GM23338 (cell line): ENCODE measurements around the gene SMIM14. TPM values are rescaled to one million over a fixed set of nuclear protein-coding genes. Genes with fewer than 3 reads are reported as not detected.

Experiments
- ATAC-seq: fragments of 200-7000 bp; cut with Tn5 transposase; 3 replicates; pipeline ENCODE4 v1.9.1; 2020
- DNase-seq: peaks from one replicate; pipeline ENCODE4 v3.0.0-alpha.2; 2015; ENCODE audit warnings: low spot score
- H2AFZ ChIP-seq: fragments of 200-600 bp; sonication (generic); 2 replicates; pipeline ENCODE4 v1.8.0; 2016; ENCODE audit warnings: antibody characterized with exemption, mild to moderate bottlenecking, moderate library complexity
- H3F3A ChIP-seq: fragments of 200-600 bp; sonication (generic); replicated peaks from 2 replicates; pipeline ENCODE4 v1.8.0; 2017; ENCODE audit warnings: antibody characterized with exemption, mixed run types, low read depth
- H3K27ac ChIP-seq: fragments of 200-600 bp; sonication (generic); 2 replicates; pipeline ENCODE4 v1.6.1; 2016; ENCODE audit warnings: low read depth
- H3K27me3 ChIP-seq: fragments of 200-600 bp; sonication (generic); 2 replicates; pipeline ENCODE4 v1.8.0; 2016; ENCODE audit warnings: mild to moderate bottlenecking, mixed run types, moderate library complexity; ENCODE audit not compliant: insufficient read depth
- H3K36me3 ChIP-seq: fragments of 200-600 bp; sonication (generic); 2 replicates; pipeline ENCODE4 v1.8.0; 2016; ENCODE audit warnings: mild to moderate bottlenecking; ENCODE audit not compliant: insufficient read depth
- H3K4me1 ChIP-seq: fragments of 200-600 bp; sonication (generic); 2 replicates; pipeline ENCODE4 v1.8.0; 2016; ENCODE audit warnings: mild to moderate bottlenecking, moderate library complexity; ENCODE audit not compliant: insufficient read depth
- H3K4me2 ChIP-seq: fragments of 200-600 bp; sonication (generic); 2 replicates; pipeline ENCODE4 v1.7.1; 2017; ENCODE audit warnings: mixed run types
- H3K4me3 ChIP-seq: fragments of 200-600 bp; sonication (generic); 2 replicates; pipeline ENCODE4 v1.6.1; 2016; ENCODE audit warnings: mixed run types
- H3K79me2 ChIP-seq: fragments of 200-600 bp; sonication (generic); replicated peaks from 2 replicates; pipeline ENCODE4 v1.8.0; 2017; ENCODE audit warnings: mild to moderate bottlenecking; ENCODE audit not compliant: insufficient read depth
- H3K9me2 ChIP-seq: fragments of 200-600 bp; sonication (generic); 2 replicates; pipeline ENCODE4 v1.8.0; 2017; ENCODE audit not compliant: insufficient read depth
- H4K20me1 ChIP-seq: fragments of 200-600 bp; sonication (generic); replicated peaks from 2 replicates; pipeline ENCODE4 v1.8.0; 2017; ENCODE audit warnings: mild to moderate bottlenecking; ENCODE audit not compliant: insufficient read depth
- H3K27ac Mint-ChIP-seq: 2 replicates; pipeline ENCODE4 v1.8.0; 2020; ENCODE audit warnings: inconsistent platforms, mild to moderate bottlenecking, moderate library complexity, mixed read lengths
- H3K27me3 Mint-ChIP-seq: 3 replicates; pipeline ENCODE4 v1.8.0; 2022; ENCODE audit warnings: low read depth, mild to moderate bottlenecking, moderate library complexity, mixed read lengths, inconsistent platforms; ENCODE audit not compliant: insufficient read depth, poor library complexity
- H3K36me3 Mint-ChIP-seq: 3 replicates; pipeline ENCODE4 v1.8.0; 2021; ENCODE audit warnings: low read depth, mild to moderate bottlenecking, inconsistent platforms, moderate library complexity, mixed read lengths
- H3K4me1 Mint-ChIP-seq: 3 replicates; pipeline ENCODE4 v1.8.0; 2020; ENCODE audit warnings: mild to moderate bottlenecking, inconsistent platforms, mixed read lengths
- H3K4me3 Mint-ChIP-seq: 3 replicates; pipeline ENCODE4 v1.8.0; 2021; ENCODE audit warnings: moderate library complexity, mild to moderate bottlenecking, inconsistent platforms, mixed read lengths
- H3K9me3 Mint-ChIP-seq: 3 replicates; pipeline ENCODE4 v1.8.0; 2020; ENCODE audit warnings: moderate library complexity, mild to moderate bottlenecking, inconsistent platforms, mixed read lengths
- CREB1 ChIP-seq: fragments of 250-450 bp; sonication (Bioruptor Pico); IDR thresholded peaks from 2 replicates; pipeline ENCODE4 v1.5.0; 2020; ENCODE audit warnings: low read depth, mild to moderate bottlenecking, moderate library complexity
- EZH2 ChIP-seq: fragments of 200-600 bp; sonication (generic); IDR thresholded peaks from one replicate; pipeline ENCODE4 v1.8.0; 2017; ENCODE audit warnings: antibody characterized with exemption, mild to moderate bottlenecking, low read depth; ENCODE audit not compliant: unreplicated experiment
- JUNB ChIP-seq: IDR thresholded peaks from one replicate; pipeline ENCODE4 v1.6.1; 2016; ENCODE audit warnings: antibody characterized with exemption; ENCODE audit not compliant: unreplicated experiment
- NANOG ChIP-seq: IDR thresholded peaks from 2 replicates; pipeline ENCODE4 v1.6.1; 2016; ENCODE audit warnings: antibody characterized with exemption, borderline replicate concordance
- POLR2AphosphoS5 ChIP-seq: IDR thresholded peaks from 2 replicates; pipeline ENCODE4 v1.6.1; 2016; ENCODE audit warnings: antibody characterized with exemption, low read depth
- STAT1 ChIP-seq: IDR thresholded peaks from one replicate; pipeline ENCODE4 v1.6.1; 2016; ENCODE audit warnings: antibody characterized with exemption; ENCODE audit not compliant: unreplicated experiment
- ZNF331 ChIP-seq: fragments of 250-450 bp; sonication (Bioruptor Pico); IDR thresholded peaks from 2 replicates; pipeline ENCODE4 v1.5.0; 2020; ENCODE audit warnings: low read depth, mild to moderate bottlenecking, moderate library complexity
- polyA plus RNA-seq: library from polyadenylated mRNA; unstranded; fragments of >200 nt; fragmentation: Nextera tagmentation; extraction: Ambion mirVana; gene quantifications from 2 replicates; pipeline ENCODE4 v1.2.1, GENCODE V29; 2016
- total RNA-seq: library from RNA; depleted of rRNA; stranded (reverse); fragments of >200 nt; shearing (Covaris generic); gene quantifications from 2 replicates; pipeline ENCODE4 v1.2.3, GENCODE V29; 2014
- TF ChIP-seq, protein P1 (sequence below): fragments of 250-450 bp; sonication (Bioruptor Pico); IDR thresholded peaks from 2 replicates; pipeline ENCODE4 v1.5.0; 2020; ENCODE audit warnings: mild to moderate bottlenecking, moderate library complexity
- TF ChIP-seq, protein P2 (sequence below), 2 experiments: fragments of 200-600 bp in 1 of 2; sonication (generic) in 1 of 2; conservative IDR thresholded peaks; 2 replicates each; pipeline versions ENCODE4 v1.5.1 to v1.6.1; 2016 to 2017; ENCODE audit warnings: antibody characterized with exemption in 2 of 2, low read depth in 2 of 2, mild to moderate bottlenecking in 2 of 2, moderate library complexity in 1 of 2

SMIM14 gene
- total and polyA plus RNA-seq, 2 experiments from 2014 or later: 29.0 to 52.6 TPM

GRCh38 chr4:39596971-39597370, 41.7 kb downstream of the SMIM14 start:
- Mint-ChIP-seq H3K4me3 (no peak overlapping the region), H3K9me3 (no peaks in the 10 kb centered on the region), H3K27me3 (peaks cover 4% of the 10 kb centered on the region), H3K27ac (no peak overlapping the region; the same call in 1 of the 2 replicates), H3K4me1 (no peaks in the 10 kb centered on the region), H3K36me3 (peaks cover 11% of the 10 kb centered on the region; the same call in 2 of the 3 replicates)
- Histone ChIP-seq H3K4me3 (no peak overlapping the region), H3K4me1 (no peaks in the 10 kb centered on the region), H3K27me3 (no peaks in the 10 kb centered on the region), H2AFZ (no peak overlapping the region), H3K27ac (no peak overlapping the region), H3K9me2 (no peaks in the 10 kb centered on the region), H3K36me3 (no peaks in the 10 kb centered on the region), H3K79me2 (no peaks in the 10 kb centered on the region), H4K20me1 (no peaks in the 10 kb centered on the region), H3K4me2 (no peak overlapping the region), H3F3A (0 out of 2 replicates have a peak, but pooled peaks cover 6% of the 10 kb centered on the region)
- no peak for TF ChIP-seq JUNB
- TF ChIP-seq, protein P1, sequence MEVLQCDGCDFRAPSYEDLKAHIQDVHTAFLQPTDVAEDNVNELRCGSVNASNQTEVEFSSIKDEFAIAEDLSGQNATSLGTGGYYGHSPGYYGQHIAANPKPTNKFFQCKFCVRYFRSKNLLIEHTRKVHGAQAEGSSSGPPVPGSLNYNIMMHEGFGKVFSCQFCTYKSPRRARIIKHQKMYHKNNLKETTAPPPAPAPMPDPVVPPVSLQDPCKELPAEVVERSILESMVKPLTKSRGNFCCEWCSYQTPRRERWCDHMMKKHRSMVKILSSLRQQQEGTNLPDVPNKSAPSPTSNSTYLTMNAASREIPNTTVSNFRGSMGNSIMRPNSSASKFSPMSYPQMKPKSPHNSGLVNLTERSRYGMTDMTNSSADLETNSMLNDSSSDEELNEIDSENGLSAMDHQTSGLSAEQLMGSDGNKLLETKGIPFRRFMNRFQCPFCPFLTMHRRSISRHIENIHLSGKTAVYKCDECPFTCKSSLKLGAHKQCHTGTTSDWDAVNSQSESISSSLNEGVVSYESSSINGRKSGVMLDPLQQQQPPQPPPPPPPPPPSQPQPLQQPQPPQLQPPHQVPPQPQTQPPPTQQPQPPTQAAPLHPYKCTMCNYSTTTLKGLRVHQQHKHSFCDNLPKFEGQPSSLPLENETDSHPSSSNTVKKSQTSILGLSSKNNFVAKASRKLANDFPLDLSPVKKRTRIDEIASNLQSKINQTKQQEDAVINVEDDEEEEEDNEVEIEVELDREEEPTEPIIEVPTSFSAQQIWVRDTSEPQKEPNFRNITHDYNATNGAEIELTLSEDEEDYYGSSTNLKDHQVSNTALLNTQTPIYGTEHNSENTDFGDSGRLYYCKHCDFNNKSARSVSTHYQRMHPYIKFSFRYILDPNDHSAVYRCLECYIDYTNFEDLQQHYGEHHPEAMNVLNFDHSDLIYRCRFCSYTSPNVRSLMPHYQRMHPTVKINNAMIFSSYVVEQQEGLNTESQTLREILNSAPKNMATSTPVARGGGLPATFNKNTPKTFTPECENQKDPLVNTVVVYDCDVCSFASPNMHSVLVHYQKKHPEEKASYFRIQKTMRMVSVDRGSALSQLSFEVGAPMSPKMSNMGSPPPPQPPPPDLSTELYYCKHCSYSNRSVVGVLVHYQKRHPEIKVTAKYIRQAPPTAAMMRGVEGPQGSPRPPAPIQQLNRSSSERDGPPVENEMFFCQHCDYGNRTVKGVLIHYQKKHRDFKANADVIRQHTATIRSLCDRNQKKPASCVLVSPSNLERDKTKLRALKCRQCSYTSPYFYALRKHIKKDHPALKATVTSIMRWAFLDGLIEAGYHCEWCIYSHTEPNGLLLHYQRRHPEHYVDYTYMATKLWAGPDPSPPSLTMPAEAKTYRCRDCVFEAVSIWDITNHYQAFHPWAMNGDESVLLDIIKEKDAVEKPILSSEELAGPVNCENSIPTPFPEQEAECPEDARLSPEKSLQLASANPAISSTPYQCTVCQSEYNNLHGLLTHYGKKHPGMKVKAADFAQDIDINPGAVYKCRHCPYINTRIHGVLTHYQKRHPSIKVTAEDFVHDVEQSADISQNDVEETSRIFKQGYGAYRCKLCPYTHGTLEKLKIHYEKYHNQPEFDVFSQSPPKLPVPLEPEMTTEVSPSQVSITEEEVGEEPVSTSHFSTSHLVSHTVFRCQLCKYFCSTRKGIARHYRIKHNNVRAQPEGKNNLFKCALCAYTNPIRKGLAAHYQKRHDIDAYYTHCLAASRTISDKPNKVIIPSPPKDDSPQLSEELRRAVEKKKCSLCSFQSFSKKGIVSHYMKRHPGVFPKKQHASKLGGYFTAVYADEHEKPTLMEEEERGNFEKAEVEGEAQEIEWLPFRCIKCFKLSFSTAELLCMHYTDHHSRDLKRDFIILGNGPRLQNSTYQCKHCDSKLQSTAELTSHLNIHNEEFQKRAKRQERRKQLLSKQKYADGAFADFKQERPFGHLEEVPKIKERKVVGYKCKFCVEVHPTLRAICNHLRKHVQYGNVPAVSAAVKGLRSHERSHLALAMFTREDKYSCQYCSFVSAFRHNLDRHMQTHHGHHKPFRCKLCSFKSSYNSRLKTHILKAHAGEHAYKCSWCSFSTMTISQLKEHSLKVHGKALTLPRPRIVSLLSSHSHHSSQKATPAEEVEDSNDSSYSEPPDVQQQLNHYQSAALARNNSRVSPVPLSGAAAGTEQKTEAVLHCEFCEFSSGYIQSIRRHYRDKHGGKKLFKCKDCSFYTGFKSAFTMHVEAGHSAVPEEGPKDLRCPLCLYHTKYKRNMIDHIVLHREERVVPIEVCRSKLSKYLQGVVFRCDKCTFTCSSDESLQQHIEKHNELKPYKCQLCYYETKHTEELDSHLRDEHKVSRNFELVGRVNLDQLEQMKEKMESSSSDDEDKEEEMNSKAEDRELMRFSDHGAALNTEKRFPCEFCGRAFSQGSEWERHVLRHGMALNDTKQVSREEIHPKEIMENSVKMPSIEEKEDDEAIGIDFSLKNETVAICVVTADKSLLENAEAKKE: no peak
- no peak for TF ChIP-seq STAT1
- no peak for TF ChIP-seq NANOG
- TF ChIP-seq, protein P2, sequence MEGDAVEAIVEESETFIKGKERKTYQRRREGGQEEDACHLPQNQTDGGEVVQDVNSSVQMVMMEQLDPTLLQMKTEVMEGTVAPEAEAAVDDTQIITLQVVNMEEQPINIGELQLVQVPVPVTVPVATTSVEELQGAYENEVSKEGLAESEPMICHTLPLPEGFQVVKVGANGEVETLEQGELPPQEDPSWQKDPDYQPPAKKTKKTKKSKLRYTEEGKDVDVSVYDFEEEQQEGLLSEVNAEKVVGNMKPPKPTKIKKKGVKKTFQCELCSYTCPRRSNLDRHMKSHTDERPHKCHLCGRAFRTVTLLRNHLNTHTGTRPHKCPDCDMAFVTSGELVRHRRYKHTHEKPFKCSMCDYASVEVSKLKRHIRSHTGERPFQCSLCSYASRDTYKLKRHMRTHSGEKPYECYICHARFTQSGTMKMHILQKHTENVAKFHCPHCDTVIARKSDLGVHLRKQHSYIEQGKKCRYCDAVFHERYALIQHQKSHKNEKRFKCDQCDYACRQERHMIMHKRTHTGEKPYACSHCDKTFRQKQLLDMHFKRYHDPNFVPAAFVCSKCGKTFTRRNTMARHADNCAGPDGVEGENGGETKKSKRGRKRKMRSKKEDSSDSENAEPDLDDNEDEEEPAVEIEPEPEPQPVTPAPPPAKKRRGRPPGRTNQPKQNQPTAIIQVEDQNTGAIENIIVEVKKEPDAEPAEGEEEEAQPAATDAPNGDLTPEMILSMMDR (conservative IDR thresholded peaks at IDR 0.05; ENCODE audit: low read depth in 2 of 2): no peak
- no peak for TF ChIP-seq CREB1 (CRISPR knock-in tag)
- TF ChIP-seq ZNF331: no peak
- TF ChIP-seq EZH2: no peak
- TF ChIP-seq POLR2AphosphoS5: no peak
- DNase-seq (no peak), ATAC-seq (no peak)
